BE2C (cell line): ENCODE results near the gene PCSK5.

ENCODE experiments used
- DNase-seq: peaks from one replicate; pipeline ENCODE4 v3.0.0-alpha.2; 2020
- H3K27me3 ChIP-seq: fragments of 250-450 bp; sonication (Bioruptor Pico); 2 replicates; pipeline ENCODE4 v1.5.1; 2020; ENCODE audit warnings: mild to moderate bottlenecking
- H3K36me3 ChIP-seq: fragments of 250-450 bp; sonication (Bioruptor Pico); 2 replicates; pipeline ENCODE4 v1.5.1; 2020; ENCODE audit warnings: mild to moderate bottlenecking
- H3K4me1 ChIP-seq: fragments of 250-450 bp; sonication (Bioruptor Pico); 2 replicates; pipeline ENCODE4 v1.5.1; 2020
- H3K4me3 ChIP-seq: 2 replicates; pipeline ENCODE4 v1.5.1; 2011; ENCODE audit warnings: low read depth, low read length
- H3K9me3 ChIP-seq: fragments of 250-450 bp; sonication (Bioruptor Pico); 2 replicates; pipeline ENCODE4 v1.5.1; 2020
- TF ChIP-seq, protein P1 (sequence below): IDR thresholded peaks from 2 replicates; pipeline ENCODE4 v1.5.1; 2012; ENCODE audit warnings: mild to moderate bottlenecking, low read depth, low read length

The PCSK5 gene

DNA sequence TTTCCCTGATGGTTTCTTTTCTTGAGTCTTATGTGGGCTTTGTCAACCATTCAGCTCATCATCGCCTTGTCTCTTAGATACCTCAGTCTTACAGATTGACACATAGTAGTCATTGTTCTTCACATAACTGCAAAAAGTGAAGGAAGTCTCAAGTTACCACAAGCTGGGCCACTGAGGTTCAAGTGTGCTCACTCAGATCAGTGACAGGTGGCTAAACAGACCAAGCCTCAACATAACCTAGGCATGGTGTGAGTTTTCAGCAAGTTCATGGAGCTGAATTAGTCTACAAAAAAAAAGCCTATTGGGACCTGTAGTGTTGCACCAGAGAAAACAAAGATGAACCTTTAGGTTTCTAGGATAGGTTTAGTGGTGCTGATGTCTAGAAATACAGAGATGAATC is 445.6 kb downstream of the PCSK5 start:
- Histone ChIP-seq H3K4me1 (peaks cover 14% of the 10 kb centered on the region), H3K4me3 (no peak overlapping the region), H3K9me3 (no peaks in the 10 kb centered on the region), H3K36me3 (no peaks in the 10 kb centered on the region), H3K27me3 (no peaks in the 10 kb centered on the region)
- TF ChIP-seq, protein P1, sequence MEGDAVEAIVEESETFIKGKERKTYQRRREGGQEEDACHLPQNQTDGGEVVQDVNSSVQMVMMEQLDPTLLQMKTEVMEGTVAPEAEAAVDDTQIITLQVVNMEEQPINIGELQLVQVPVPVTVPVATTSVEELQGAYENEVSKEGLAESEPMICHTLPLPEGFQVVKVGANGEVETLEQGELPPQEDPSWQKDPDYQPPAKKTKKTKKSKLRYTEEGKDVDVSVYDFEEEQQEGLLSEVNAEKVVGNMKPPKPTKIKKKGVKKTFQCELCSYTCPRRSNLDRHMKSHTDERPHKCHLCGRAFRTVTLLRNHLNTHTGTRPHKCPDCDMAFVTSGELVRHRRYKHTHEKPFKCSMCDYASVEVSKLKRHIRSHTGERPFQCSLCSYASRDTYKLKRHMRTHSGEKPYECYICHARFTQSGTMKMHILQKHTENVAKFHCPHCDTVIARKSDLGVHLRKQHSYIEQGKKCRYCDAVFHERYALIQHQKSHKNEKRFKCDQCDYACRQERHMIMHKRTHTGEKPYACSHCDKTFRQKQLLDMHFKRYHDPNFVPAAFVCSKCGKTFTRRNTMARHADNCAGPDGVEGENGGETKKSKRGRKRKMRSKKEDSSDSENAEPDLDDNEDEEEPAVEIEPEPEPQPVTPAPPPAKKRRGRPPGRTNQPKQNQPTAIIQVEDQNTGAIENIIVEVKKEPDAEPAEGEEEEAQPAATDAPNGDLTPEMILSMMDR = no peak
- no peak for DNase-seq

DNA sequence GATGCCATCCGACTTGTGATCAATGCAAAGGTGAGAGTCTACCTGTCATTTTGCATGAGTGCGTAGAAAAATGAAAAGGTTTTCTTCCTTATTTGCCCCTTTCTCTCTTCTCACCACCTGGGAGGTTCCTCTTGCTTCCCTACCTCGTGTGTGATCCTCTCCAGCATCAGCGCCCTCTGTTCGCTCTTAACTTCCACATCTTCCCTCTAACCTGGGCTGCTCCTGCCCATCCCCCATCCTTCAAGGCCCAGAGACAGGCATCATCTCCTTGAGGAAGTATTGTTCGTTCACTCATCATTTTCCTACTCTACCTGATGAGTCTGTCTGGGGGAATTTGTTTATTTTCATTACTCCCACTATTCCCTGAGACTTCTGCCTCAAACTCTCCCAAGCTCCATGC is 447.9 kb downstream of the PCSK5 start:
- H3K4me3 ChIP-seq = no peak overlapping the region
- H3K9me3 ChIP-seq = no peaks in the 10 kb centered on the region
- no peaks in the 10 kb centered on the region for H3K27me3 ChIP-seq
- H3K36me3 ChIP-seq = no peaks in the 10 kb centered on the region
- peaks cover 7% of the 10 kb centered on the region for H3K4me1 ChIP-seq
- TF ChIP-seq, protein P1 = no peak
- no peak for DNase-seq

DNA sequence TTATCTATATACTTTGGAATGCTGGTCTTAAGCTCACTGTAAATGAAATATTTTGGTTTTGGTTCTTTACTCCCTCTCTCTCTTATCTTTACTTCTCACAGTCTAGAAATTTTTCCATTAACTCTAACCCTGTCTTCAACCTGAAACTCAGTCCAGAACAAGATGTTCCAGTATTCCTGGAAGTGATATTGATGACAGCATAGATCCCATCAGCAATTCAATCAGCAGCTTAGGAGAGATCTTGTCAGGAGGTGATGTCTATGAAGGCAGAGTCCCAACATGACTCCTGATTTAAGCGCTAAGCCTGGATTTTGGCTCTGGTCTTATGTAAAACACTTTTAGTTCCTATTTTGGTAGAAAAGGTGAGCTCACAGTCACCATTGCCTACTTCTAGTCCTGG is 451.1 kb downstream of the PCSK5 start:
- TF ChIP-seq, protein P1 = no peak
- peaks cover 5% of the 10 kb centered on the region for H3K4me1 ChIP-seq
- H3K27me3 ChIP-seq = no peaks in the 10 kb centered on the region
- H3K36me3 ChIP-seq = no peaks in the 10 kb centered on the region
- no peak for DNase-seq
- no peak overlapping the region for H3K4me3 ChIP-seq
- no peaks in the 10 kb centered on the region for H3K9me3 ChIP-seq

DNA sequence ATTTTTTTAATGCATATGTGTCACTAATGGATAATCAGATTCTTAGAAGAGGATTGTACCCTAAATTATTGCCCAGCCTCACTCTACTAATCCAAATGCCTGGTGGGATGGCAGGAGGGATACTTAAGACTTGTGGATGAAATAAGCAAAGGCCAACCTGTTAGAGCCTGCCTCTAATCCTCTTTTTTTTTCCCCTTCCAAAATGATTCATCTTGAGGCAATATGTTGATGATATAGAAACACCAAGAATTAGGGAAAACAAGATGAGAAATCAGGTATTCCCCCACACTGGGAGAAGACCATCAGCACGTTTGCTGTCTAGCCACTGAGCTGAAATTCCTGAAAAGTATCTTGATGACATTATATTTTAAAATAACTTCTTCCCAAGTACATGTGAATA is 451.7 kb downstream of the PCSK5 start:
- DNase-seq = no peak
- Histone ChIP-seq H3K9me3 (no peaks in the 10 kb centered on the region), H3K27me3 (no peaks in the 10 kb centered on the region), H3K4me3 (no peak overlapping the region), H3K36me3 (no peaks in the 10 kb centered on the region), H3K4me1 (peaks cover 5% of the 10 kb centered on the region)
- TF ChIP-seq, protein P1 = no peak

DNA sequence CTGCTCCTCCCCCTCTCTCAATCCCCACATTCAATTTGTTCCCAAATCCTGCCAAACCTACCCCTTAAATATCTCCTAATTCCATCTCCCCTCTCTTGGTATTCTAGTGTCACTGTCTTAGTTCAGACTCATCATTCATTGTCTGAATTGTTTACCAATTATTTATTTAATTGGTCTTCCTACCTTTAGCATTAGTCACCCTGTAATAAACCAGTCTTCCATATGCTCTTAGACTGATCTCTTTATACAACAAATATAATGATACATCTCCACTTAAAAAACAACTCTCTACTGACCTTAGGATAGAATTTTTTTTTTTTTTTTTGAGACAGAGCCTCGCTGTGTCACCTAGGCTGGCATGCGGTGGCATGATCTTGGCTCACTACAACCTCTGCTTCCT is 452.4 kb downstream of the PCSK5 start:
- TF ChIP-seq, protein P1 = no peak
- H3K9me3 ChIP-seq = no peaks in the 10 kb centered on the region
- no peaks in the 10 kb centered on the region for H3K27me3 ChIP-seq

DNA sequence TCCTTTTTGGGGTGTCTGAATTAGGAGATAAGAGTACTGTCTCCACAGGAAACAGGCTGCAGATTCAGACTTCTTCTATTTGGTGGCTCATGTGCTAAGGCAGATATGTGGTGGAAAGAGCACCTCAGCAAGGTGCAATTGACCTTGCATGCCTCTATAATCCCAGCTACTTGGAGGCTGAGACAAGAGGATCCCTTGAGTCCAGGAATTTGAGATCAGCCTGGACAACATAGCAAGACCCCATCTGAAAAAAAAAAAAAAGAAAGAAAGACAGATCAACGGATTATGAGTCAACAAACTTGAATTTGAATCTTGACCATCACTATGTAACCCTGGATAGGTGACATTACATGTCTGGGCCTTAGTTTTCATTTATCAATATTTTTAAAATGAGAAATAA is 459.4 kb downstream of the PCSK5 start:
- DNase-seq = no peak
- H3K9me3 ChIP-seq = no peaks in the 10 kb centered on the region
- no peaks in the 10 kb centered on the region for H3K36me3 ChIP-seq
- no peaks in the 10 kb centered on the region for H3K4me1 ChIP-seq
- H3K27me3 ChIP-seq = no peaks in the 10 kb centered on the region
- TF ChIP-seq, protein P1 = no peak
- H3K4me3 ChIP-seq = no peak overlapping the region

More for the DNA sequence above, 452.4 kb downstream of the PCSK5 start:
- no peak for DNase-seq
- Histone ChIP-seq H3K4me3 (no peak overlapping the region), H3K4me1 (peaks cover 5% of the 10 kb centered on the region), H3K36me3 (no peaks in the 10 kb centered on the region)
